GM21390 (cell line): Measurements from ENCODE around the gene INPP5F.

Experiments
- ATAC-seq: cut with Tn5 transposase; IDR thresholded peaks from one replicate; pipeline ENCODE4 v1.9.1; 2021; ENCODE audit not compliant: unreplicated experiment

Gene INPP5F, protein sequence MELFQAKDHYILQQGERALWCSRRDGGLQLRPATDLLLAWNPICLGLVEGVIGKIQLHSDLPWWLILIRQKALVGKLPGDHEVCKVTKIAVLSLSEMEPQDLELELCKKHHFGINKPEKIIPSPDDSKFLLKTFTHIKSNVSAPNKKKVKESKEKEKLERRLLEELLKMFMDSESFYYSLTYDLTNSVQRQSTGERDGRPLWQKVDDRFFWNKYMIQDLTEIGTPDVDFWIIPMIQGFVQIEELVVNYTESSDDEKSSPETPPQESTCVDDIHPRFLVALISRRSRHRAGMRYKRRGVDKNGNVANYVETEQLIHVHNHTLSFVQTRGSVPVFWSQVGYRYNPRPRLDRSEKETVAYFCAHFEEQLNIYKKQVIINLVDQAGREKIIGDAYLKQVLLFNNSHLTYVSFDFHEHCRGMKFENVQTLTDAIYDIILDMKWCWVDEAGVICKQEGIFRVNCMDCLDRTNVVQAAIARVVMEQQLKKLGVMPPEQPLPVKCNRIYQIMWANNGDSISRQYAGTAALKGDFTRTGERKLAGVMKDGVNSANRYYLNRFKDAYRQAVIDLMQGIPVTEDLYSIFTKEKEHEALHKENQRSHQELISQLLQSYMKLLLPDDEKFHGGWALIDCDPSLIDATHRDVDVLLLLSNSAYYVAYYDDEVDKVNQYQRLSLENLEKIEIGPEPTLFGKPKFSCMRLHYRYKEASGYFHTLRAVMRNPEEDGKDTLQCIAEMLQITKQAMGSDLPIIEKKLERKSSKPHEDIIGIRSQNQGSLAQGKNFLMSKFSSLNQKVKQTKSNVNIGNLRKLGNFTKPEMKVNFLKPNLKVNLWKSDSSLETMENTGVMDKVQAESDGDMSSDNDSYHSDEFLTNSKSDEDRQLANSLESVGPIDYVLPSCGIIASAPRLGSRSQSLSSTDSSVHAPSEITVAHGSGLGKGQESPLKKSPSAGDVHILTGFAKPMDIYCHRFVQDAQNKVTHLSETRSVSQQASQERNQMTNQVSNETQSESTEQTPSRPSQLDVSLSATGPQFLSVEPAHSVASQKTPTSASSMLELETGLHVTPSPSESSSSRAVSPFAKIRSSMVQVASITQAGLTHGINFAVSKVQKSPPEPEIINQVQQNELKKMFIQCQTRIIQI

GRCh38 chr10:119725828-119726675, at the start of gene INPP5F:
Gene INPP5F, plus strand, starts transcription at chr10:119726050. Its CDS starts 213 bp downstream, at chr10:119726263.
- peak; percentile 87 for ATAC-seq

DNA sequence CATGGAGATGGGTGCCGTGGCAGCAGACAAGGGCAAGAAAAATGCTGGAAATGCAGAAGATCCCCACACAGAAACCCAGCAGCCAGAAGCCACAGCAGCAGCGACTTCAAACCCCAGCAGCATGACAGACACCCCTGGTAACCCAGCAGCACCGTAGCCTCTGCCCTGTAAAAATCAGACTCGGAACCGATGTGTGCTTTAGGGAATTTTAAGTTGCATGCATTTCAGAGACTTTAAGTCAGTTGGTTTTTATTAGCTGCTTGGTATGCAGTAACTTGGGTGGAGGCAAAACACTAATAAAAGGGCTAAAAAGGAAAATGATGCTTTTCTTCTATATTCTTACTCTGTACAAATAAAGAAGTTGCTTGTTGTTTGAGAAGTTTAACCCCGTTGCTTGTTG, 48.7 kb upstream of the INPP5F start:
- ATAC-seq, result no peak

DNA sequence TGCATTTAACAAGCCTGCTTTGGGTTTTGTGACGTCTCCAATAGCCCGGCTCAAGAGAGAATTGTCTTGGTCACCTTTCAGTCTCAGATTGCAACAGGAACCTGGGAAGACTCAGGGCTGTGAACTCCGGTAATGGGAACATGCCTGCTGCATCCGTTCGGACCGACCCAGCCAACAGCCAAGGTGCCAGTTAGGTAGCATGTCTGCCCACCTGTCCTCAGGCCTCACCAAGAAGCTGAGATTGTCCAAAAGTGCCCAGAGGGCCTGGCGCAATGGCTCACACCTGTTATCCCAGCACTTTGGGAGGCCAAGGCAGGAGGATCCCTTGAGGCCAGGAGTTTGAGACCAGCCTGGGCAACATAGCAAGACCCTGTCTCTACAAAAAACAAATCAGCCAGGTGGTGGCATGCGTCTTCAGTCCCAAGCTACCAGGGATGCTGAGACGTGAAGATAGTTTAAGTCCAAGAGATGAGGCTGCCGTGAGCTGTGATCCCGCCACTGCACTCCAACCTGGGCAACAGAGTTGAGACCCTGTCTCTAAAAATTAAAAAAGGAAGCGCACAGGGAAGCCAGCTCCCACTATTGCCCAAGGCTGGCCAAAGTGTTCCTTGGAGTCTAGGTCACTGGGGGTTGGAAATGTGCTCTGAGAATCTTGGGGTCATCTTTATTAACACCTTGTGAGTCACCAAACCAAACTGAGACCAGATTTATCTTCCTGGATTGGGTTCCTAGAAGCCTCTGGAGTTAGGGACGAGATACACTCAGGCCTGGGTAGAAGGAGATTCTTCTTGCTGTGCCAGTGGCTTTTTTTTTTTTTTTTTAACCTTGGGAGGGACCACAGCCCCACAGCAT, 47.7 kb upstream of the INPP5F start:
- no peak for ATAC-seq

DNA sequence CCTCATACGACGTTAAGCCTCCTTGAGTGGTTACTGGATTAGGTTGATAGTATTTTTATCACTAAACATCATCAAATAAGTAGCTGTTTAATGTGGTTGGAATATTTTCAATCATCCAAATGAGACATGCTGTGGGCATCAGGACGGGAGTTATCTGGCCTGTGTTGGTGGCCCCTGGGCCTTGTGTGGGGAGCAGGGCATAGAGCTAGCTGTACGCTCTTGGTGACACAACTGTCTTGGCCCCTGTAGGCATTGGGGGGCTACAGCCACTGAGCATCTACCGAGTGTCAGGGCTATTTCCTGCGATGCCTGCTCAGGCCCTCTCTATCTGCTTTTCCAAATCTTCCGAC, 46.4 kb upstream of the INPP5F start:
- no peak for ATAC-seq

GRCh38 chr10:119680050-119680449, 45.8 kb upstream of the INPP5F start:
- ATAC-seq, result no peak

DNA sequence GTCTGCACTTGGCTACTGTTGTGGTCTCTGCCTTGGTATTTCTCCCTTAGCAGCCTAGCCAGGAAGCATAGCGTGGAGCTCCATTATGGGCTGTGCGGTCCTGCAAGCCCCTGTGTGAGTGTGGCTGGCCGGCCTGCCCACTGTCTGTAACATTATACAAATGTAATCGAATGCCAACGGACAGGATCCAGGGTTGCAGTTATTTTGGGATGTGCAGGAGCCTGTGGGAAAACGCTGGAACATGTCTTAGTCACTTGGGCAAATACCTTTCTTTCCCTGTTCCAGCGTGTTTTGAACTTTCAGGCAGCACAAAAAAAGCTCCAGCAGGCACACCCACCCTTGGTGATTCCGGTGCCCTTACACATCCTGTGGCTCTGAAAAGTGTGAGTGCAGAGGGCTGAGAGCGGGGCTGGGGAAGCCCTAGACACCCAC, 45.2 kb upstream of the INPP5F start:
- no peak for ATAC-seq

DNA sequence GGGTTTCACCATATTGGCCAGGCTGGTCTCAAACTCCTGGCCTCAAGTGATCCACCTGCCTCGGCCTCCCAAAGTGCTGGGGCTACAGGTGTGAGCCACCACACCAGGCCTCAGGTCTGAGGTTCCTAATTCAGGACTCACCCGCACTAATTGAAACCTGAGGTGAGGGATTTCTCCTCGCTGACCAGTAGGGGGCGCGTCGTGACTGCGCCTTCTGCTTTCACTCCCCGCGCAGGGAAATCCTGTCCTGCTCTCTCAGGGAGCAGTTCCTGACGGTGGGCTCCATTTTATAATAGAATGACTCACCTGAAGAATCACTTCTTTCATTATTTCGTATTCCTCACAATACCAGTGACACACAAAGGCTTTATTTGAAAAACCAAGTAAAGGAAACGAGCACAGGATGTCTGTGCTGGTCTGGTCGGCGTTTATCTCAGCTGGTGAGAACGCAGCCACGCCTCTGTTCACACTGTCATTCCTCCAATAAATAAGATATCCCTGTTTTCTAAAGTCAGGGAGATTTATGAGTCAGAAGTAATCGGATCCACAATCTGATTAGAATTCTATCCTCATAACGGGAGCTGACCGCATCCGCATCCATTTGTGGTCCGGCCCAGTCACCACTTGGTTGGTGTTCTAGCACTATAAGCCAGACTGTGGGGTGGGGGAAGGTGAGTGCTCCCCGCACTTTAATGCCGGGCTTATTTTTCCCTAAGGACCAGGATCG, 39.2 kb upstream of the INPP5F start:
- peak; percentile 88 for ATAC-seq

- no peak for ATAC-seq
Measured at GRCh38 chr10:119687192-119688032, 38.4 kb upstream of the INPP5F start.

DNA sequence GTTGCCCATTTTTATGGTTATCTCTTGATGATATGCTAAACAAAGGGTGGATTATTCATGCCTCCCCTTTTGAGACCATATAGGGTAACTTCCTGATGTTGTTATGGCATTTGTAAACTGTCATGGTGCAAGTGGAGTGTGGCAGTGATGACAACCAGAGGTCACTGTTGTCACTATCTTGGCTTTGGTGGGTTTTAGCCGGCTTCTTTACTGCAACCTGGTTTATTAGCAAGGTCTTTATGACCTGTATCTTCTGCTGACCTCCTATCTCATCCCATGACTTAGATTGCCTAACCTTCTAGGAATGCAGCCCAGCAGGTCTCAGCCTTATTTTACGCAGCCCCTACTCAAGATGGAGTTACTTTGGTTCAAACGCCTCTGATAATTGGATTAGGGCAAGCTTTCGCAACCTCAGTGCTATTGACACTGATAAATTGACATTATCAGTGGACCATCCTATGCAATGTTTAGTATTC, 37.8 kb upstream of the INPP5F start:
- ATAC-seq, result no peak

GRCh38 chr10:119689016-119689580, 36.8 kb upstream of the INPP5F start:
- ATAC-seq, result no peak

DNA sequence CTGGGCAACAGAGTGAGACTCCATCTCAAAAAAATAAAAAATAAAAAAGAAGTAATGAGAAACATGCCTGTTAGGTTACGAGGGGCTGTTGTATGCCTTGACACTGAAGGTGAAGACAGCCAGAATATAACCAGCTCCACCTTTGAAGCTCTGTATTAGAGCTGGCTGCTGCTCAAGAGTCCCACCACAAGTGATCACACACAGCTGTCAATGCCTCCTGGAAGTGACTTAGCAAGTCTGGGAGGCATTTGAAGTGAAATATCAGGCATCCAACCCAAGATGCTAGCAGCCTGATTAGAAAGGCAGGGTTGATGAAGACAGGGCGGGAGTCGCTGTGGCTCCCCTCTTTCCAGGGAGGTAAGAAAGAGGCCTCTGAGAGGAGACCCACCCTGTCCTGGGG, 34.1 kb upstream of the INPP5F start:
- no peak for ATAC-seq

DNA sequence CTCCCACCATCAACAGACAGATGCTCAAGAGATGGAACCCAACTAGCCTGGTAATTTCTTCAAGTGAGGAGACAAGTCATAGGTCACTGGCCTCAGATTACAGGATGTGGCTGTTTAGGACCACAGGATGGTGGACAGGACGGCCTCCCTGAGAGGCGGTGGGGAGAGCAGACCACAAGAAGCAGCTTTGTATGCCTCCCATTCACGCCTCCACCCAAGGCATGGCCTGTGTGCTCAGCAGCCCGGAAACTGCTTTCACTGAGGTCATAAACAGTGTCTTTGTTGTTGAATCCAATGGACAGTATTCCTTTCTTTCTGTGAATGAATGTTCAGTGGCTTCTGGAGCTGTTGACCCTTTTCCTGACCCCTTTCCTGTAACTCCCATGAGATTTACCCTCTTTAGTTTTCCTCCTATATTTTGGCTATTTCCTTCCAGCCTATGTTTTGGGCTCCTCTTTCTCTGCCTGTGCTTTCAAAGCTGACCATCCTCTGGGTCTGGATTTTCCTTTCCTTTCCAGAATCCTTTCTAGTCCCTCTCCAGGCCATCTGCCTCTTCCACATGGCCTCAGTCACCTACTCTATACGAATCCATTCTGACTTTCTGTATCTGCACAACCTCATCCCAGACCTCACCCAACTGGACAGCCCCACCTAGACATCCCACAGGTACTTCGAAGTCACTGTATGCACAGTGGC, 32.4 kb upstream of the INPP5F start:
- no peak for ATAC-seq

DNA sequence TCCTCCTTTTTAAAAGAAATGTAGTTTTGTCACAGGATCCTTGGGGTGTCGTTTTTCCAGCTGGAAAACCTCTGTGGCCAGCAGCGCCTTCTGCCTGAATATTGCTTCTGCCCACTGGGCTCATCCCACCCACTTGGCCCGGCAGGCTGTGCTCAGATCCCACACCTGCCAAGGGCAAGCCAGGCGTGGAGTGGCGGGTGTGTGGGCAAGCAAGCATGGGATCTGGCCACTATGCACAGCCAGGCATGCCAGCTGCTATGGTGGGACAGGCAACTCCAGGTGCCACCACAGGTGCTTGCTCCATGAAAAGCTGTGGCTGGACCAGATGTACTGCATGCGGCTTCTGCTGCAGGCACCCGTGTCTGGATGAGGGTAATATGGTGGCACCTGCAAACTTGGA, 31.2 kb upstream of the INPP5F start:
- no peak for ATAC-seq

GRCh38 chr10:119700321-119700954, 25.4 kb upstream of the INPP5F start:
- peak; percentile 49 for ATAC-seq

DNA sequence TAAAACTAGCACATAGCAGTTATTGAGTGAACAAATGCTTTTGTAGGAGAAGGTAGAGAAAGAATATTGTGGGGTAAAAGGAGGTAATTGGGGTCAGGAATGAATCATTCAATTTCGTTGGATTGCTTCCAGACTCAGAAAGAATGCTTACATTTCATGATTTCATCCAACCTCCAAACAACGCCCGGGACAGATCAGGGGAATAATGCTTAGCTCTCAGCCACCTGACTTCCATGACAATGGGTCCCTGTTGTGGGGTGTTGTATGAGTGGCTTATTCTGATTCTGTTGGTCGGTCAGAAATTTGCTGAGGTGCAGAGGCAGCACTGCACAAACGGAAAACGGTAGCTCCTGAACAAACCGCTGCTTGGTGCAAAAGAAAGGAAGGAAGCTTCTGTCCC, 24.0 kb upstream of the INPP5F start:
- ATAC-seq, result no peak

GRCh38 chr10:119702583-119702982, 23.3 kb upstream of the INPP5F start:
- ATAC-seq, result no peak
